Measurements from ENCODE around the gene RFNG. TPM values are rescaled to one million over a fixed set of nuclear protein-coding genes. Genes with fewer than 3 reads are reported as not detected.

RFNG gene
- total RNA-seq, 1 experiment from 2014 or later, result 31.5 TPM

DNA sequence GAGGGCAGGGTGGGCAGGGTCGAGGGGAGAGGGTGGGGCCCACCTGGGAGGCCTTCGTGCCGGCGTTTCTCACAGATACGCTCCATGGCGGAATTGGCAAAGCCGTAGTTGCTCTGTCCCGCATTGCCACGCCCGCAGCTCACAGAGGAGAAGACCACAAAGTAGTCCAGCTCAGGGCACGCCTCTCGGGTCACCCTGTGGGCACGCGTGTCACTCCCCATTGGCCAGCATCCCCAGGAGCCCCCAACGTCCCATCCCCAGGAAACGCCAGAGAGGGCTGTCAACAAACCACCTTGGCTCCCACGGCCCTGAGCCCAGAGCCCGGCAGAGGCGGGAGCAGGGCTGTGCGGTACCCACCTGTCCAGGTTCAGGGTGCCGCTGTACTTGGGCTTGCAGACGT, 30.4 kb upstream of the RFNG start:
- no peak for DNase-seq (ENCODE audit: low spot score)
- no peaks in the 10 kb centered on the region for H3K4me1 ChIP-seq (ENCODE audit: insufficient read depth, low read length, poor library complexity, severe bottlenecking)
- H3K27ac ChIP-seq (ENCODE audit: low read depth, low read length, poor library complexity, severe bottlenecking), result no peak overlapping the region
- no TSS peak for BruUV-seq (replicated peaks)
- no peaks in the 10 kb centered on the region for H3K9me3 ChIP-seq (ENCODE audit: low read depth, low read length, poor library complexity, severe bottlenecking)
- H3K27me3 ChIP-seq (replicated peaks; ENCODE audit: insufficient read depth, low read depth, low read length, poor library complexity), result no peaks in the 10 kb centered on the region
- ChIA-PET POLR2A (ENCODE audit: low non-redundant PET) (no interaction called here), CTCF (no interaction called here)
- intact Hi-C loops (cut with micrococcal nuclease; ENCODE audit: unreplicated experiment), result no loop called here
- H3K36me3 ChIP-seq (ENCODE audit: insufficient read depth, low read length, poor library complexity, severe bottlenecking), result peaks cover 93% of the 10 kb centered on the region
- no peak overlapping the region for H3K4me3 ChIP-seq (ENCODE audit: low read depth, low read length, poor library complexity, severe bottlenecking)
- TF ChIP-seq, protein P1, sequence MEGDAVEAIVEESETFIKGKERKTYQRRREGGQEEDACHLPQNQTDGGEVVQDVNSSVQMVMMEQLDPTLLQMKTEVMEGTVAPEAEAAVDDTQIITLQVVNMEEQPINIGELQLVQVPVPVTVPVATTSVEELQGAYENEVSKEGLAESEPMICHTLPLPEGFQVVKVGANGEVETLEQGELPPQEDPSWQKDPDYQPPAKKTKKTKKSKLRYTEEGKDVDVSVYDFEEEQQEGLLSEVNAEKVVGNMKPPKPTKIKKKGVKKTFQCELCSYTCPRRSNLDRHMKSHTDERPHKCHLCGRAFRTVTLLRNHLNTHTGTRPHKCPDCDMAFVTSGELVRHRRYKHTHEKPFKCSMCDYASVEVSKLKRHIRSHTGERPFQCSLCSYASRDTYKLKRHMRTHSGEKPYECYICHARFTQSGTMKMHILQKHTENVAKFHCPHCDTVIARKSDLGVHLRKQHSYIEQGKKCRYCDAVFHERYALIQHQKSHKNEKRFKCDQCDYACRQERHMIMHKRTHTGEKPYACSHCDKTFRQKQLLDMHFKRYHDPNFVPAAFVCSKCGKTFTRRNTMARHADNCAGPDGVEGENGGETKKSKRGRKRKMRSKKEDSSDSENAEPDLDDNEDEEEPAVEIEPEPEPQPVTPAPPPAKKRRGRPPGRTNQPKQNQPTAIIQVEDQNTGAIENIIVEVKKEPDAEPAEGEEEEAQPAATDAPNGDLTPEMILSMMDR (conservative IDR thresholded peaks at IDR 0.05; ENCODE audit: low read depth, low read length), result no peak
- TF ChIP-seq EZH2 (IDR thresholded peaks at IDR 0.05; ENCODE audit: borderline replicate concordance, low read depth, low read length, poor library complexity, severe bottlenecking), result no peak

DNA sequence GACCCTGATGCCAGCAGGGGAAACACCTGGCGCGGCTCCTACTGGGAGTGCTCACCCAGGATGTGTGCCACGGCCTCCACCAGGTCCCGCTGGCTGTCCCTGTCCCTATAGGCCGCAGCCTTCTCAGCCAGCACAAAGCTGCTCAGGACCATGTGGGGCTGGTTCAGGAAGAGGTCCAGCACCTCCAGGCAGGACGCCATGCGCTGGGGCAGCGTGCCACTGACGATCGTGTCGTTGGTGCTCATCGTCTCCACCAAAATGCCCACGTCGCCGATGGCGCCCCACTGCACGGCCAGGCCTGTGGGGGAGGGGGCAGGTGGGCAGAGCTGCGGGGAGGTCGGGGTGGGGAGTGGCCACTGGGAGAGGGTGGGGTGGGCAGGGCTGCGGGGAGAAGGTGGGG, 29.9 kb upstream of the RFNG start:
- H3K4me3 ChIP-seq (ENCODE audit: low read depth, low read length, poor library complexity, severe bottlenecking), result no peak overlapping the region
- ChIA-PET CTCF (no interaction called here), POLR2A (ENCODE audit: low non-redundant PET) (no interaction called here)
- no peaks in the 10 kb centered on the region for H3K9me3 ChIP-seq (ENCODE audit: low read depth, low read length, poor library complexity, severe bottlenecking)
- H3K4me1 ChIP-seq (ENCODE audit: insufficient read depth, low read length, poor library complexity, severe bottlenecking), result no peaks in the 10 kb centered on the region
- intact Hi-C loops (cut with micrococcal nuclease; ENCODE audit: unreplicated experiment), result no loop called here
- no peak overlapping the region for H3K27ac ChIP-seq (ENCODE audit: low read depth, low read length, poor library complexity, severe bottlenecking)
- BruUV-seq (replicated peaks), result no TSS peak
- TF ChIP-seq EZH2 (IDR thresholded peaks at IDR 0.05; ENCODE audit: borderline replicate concordance, low read depth, low read length, poor library complexity, severe bottlenecking), result no peak
- TF ChIP-seq, protein P1 (conservative IDR thresholded peaks at IDR 0.05; ENCODE audit: low read depth, low read length), result no peak
- H3K27me3 ChIP-seq (replicated peaks; ENCODE audit: insufficient read depth, low read depth, low read length, poor library complexity), result no peaks in the 10 kb centered on the region
- peaks cover 93% of the 10 kb centered on the region for H3K36me3 ChIP-seq (ENCODE audit: insufficient read depth, low read length, poor library complexity, severe bottlenecking)
- DNase-seq (ENCODE audit: low spot score), result no peak

DNA sequence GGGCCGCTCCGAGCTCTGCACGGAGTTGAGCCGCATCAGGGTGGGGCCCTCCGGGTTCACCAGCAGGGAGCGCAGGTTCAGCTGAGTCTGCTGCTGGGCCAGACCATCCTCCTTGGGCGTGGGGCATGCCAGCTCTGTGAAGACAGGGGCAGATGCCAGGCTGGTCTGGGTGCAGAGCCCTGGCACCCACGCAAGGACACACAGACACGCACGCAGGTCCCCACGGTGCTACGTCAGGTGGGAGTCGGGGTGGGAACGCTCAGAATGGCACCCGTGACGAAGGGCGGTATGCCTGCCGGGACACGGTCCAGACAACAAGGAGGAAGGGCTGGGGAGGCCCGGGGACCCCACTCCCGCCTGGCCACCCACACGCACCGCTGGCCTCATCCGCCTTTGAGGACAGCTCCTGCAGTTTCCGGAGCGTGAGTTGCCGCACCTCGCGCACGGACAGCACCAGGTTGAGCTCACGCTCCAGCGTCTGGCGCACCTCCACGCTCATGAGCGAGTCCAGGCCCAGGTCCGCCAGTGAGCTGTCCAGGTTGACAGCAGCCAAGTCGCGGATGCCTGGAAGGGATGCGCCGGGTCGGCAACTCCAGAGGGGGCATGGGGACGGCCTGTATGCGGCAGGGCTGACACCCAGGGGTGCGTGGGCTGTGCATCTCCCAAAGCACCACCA, 29.3 kb upstream of the RFNG start:
- no peaks in the 10 kb centered on the region for H3K27me3 ChIP-seq (replicated peaks; ENCODE audit: insufficient read depth, low read depth, low read length, poor library complexity)
- no peak for DNase-seq (ENCODE audit: low spot score)
- H3K36me3 ChIP-seq (ENCODE audit: insufficient read depth, low read length, poor library complexity, severe bottlenecking), result peaks cover 87% of the 10 kb centered on the region
- intact Hi-C loops (cut with micrococcal nuclease; ENCODE audit: unreplicated experiment), result no loop called here
- CTCF ChIA-PET, result no interaction called here
- TF ChIP-seq, protein P1 (conservative IDR thresholded peaks at IDR 0.05; ENCODE audit: low read depth, low read length), result no peak
- TF ChIP-seq EZH2 (IDR thresholded peaks at IDR 0.05; ENCODE audit: borderline replicate concordance, low read depth, low read length, poor library complexity, severe bottlenecking), result no peak
- POLR2A ChIA-PET (ENCODE audit: low non-redundant PET), result no interaction called here
- H3K4me1 ChIP-seq (ENCODE audit: insufficient read depth, low read length, poor library complexity, severe bottlenecking), result no peaks in the 10 kb centered on the region
- H3K27ac ChIP-seq (ENCODE audit: low read depth, low read length, poor library complexity, severe bottlenecking), result no peak overlapping the region
- H3K9me3 ChIP-seq (ENCODE audit: low read depth, low read length, poor library complexity, severe bottlenecking), result no peaks in the 10 kb centered on the region
- BruUV-seq (replicated peaks), result no TSS peak
- no peak overlapping the region for H3K4me3 ChIP-seq (ENCODE audit: low read depth, low read length, poor library complexity, severe bottlenecking)

Measured in A673 (cell line).